ENCODE results near the gene EGFLAM. TPM values are rescaled to one million over a fixed set of nuclear protein-coding genes. Genes with fewer than 3 reads are reported as not detected.
"Not testable (repeated sequence)": the region's sequence is repeated elsewhere in the genome, so short reads cannot be mapped to it uniquely, and the experiment has no call there.

The EGFLAM gene
- total and polyA plus RNA-seq, 4 donors = 4.6 to 15.8 (median 14.0) TPM

- no peaks in the 10 kb centered on the region for H3K27me3 ChIP-seq (ENCODE audit: control insufficient read depth in 1 of 2, insufficient read depth in 2 of 2, low read length in 1 of 2)
- no peak overlapping the region for H3K27ac ChIP-seq (ENCODE audit: low read depth in 1 of 2, low read length in 2 of 2)
- 86 to 91% methylated on average over 6 of the region's 6 CpGs for WGBS, 2 donors
- intact Hi-C loops (cut with DNase I) = no loop called here
- H3K4me1 ChIP-seq (ENCODE audit: control insufficient read depth in 1 of 2, insufficient read depth in 2 of 2, low read length in 2 of 2) = no peaks in the 10 kb centered on the region
- no peaks in the 10 kb centered on the region for H3K36me3 ChIP-seq (ENCODE audit: control insufficient read depth in 1 of 2, insufficient read depth in 2 of 2, low read length in 1 of 2)
- no peak overlapping the region for H3K4me3 ChIP-seq (ENCODE audit: low read length in 2 of 2)
- DNase-seq (no peak), ATAC-seq (ENCODE audit: low FRiP score) (no peak)
- no peaks in the 10 kb centered on the region for H3K9me3 ChIP-seq (ENCODE audit: control insufficient read depth, low read length)
Observed at GRCh38 chr5:38403877-38404635, 145.7 kb downstream of the EGFLAM start.

- Histone ChIP-seq H3K27ac (ENCODE audit: low read depth in 1 of 2, low read length in 2 of 2) (no peak overlapping the region), H3K4me3 (ENCODE audit: low read length in 2 of 2) (no peak overlapping the region), H3K27me3 (ENCODE audit: control insufficient read depth in 1 of 2, insufficient read depth in 2 of 2, low read length in 1 of 2) (no peaks in the 10 kb centered on the region), H3K9me3 (ENCODE audit: control insufficient read depth, low read length) (no peaks in the 10 kb centered on the region), H3K4me1 (ENCODE audit: control insufficient read depth in 1 of 2, insufficient read depth in 2 of 2, low read length in 2 of 2) (no peaks in the 10 kb centered on the region), H3K36me3 (ENCODE audit: control insufficient read depth in 1 of 2, insufficient read depth in 2 of 2, low read length in 1 of 2) (no peaks in the 10 kb centered on the region)
- no peak for DNase-seq
- intact Hi-C loops (cut with DNase I) = no loop called here
- ATAC-seq (ENCODE audit: low FRiP score) = no peak
- 74 to 75% methylated on average over 4 of the region's 4 CpGs for WGBS, 2 donors
Observed at GRCh38 chr5:38404667-38405276, 146.4 kb downstream of the EGFLAM start.

GRCh38 chr5:38408446-38409198 lies 150.3 kb downstream of the EGFLAM start:
- H3K27ac ChIP-seq (ENCODE audit: low read depth in 1 of 2, low read length in 2 of 2) = no peak overlapping the region
- DNase-seq (no peak), ATAC-seq (ENCODE audit: low FRiP score) (no peak)
- H3K9me3 ChIP-seq (ENCODE audit: control insufficient read depth, low read length) = no peaks in the 10 kb centered on the region
- H3K4me1 ChIP-seq (ENCODE audit: control insufficient read depth in 1 of 2, insufficient read depth in 2 of 2, low read length in 2 of 2) = peaks cover 0 to 5% of the 10 kb centered on the region in 2 donors
- H3K36me3 ChIP-seq (ENCODE audit: control insufficient read depth in 1 of 2, insufficient read depth in 2 of 2, low read length in 1 of 2) = no peaks in the 10 kb centered on the region
- intact Hi-C loops (cut with DNase I) = no loop called here
- no peaks in the 10 kb centered on the region for H3K27me3 ChIP-seq (ENCODE audit: control insufficient read depth in 1 of 2, insufficient read depth in 2 of 2, low read length in 1 of 2)
- H3K4me3 ChIP-seq (ENCODE audit: low read length in 2 of 2) = no peak overlapping the region
- 87 to 88% methylated on average over 9 of the region's 9 CpGs for WGBS, 2 donors

- 95 to 96% methylated on average over 7 of the region's 7 CpGs for WGBS, 2 donors
- H3K27ac ChIP-seq (ENCODE audit: low read depth in 1 of 2, low read length in 2 of 2) = no peak overlapping the region
- H3K4me3 ChIP-seq (ENCODE audit: low read length in 2 of 2) = no peak overlapping the region
- H3K9me3 ChIP-seq (ENCODE audit: control insufficient read depth, low read length) = no peaks in the 10 kb centered on the region
- intact Hi-C loops (cut with DNase I) = no loop called here
- H3K27me3 ChIP-seq (ENCODE audit: control insufficient read depth in 1 of 2, insufficient read depth in 2 of 2, low read length in 1 of 2) = no peaks in the 10 kb centered on the region
- DNase-seq (no peak), ATAC-seq (ENCODE audit: low FRiP score) (no peak)
- no peaks in the 10 kb centered on the region for H3K36me3 ChIP-seq (ENCODE audit: control insufficient read depth in 1 of 2, insufficient read depth in 2 of 2, low read length in 1 of 2)
- H3K4me1 ChIP-seq (ENCODE audit: control insufficient read depth in 1 of 2, insufficient read depth in 2 of 2, low read length in 2 of 2) = peaks cover 0 to 7% of the 10 kb centered on the region in 2 donors
Observed at GRCh38 chr5:38410304-38410990, 152.1 kb downstream of the EGFLAM start.

DNA sequence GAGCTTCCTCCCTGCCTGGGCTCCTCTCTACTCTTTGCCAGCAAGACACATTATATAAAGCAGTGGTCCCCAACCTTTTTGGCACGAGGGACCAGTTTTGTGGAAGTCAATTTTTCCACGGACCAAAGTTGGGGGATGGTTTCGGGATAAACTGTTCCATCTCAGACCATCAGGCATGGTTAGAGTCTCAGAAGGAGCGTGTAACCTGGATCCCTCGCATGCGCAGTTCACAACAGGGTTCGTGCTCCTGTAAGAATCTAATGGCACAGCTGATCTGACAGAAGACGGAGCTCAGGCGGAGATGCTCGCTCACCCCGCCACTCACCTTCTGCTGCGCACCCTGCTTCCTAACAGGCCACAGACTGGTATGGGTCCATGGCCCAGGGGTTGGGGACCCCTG lies 155.3 kb downstream of the EGFLAM start:
- Histone ChIP-seq H3K27ac (ENCODE audit: low read depth in 1 of 2, low read length in 2 of 2) (no peak overlapping the region), H3K27me3 (ENCODE audit: control insufficient read depth in 1 of 2, insufficient read depth in 2 of 2, low read length in 1 of 2) (no peaks in the 10 kb centered on the region), H3K4me1 (ENCODE audit: control insufficient read depth in 1 of 2, insufficient read depth in 2 of 2, low read length in 2 of 2) (peaks cover 0 to 7% of the 10 kb centered on the region in 2 donors), H3K9me3 (ENCODE audit: control insufficient read depth, low read length) (no peaks in the 10 kb centered on the region), H3K4me3 (ENCODE audit: low read length in 2 of 2) (no peak overlapping the region), H3K36me3 (ENCODE audit: control insufficient read depth in 1 of 2, insufficient read depth in 2 of 2, low read length in 1 of 2) (no peaks in the 10 kb centered on the region)
- DNase-seq = no peak
- WGBS, 2 donors = 52 to 55% methylated on average over 12 of the region's 12 CpGs
- intact Hi-C loops (cut with DNase I) = no loop called here
- no peak for ATAC-seq (ENCODE audit: low FRiP score)

- ATAC-seq (ENCODE audit: low FRiP score) = no peak
- Histone ChIP-seq H3K36me3 (ENCODE audit: control insufficient read depth in 1 of 2, insufficient read depth in 2 of 2, low read length in 1 of 2) (no peaks in the 10 kb centered on the region), H3K27ac (ENCODE audit: low read depth in 1 of 2, low read length in 2 of 2) (no peak overlapping the region), H3K27me3 (ENCODE audit: control insufficient read depth in 1 of 2, insufficient read depth in 2 of 2, low read length in 1 of 2) (no peaks in the 10 kb centered on the region), H3K4me1 (ENCODE audit: control insufficient read depth in 1 of 2, insufficient read depth in 2 of 2, low read length in 2 of 2) (peaks cover 0 to 7% of the 10 kb centered on the region in 2 donors), H3K9me3 (ENCODE audit: control insufficient read depth, low read length) (no peaks in the 10 kb centered on the region), H3K4me3 (ENCODE audit: low read length in 2 of 2) (no peak overlapping the region)
- DNase-seq = no peak
- intact Hi-C loops (cut with DNase I) = no loop called here
- WGBS, 2 donors = 23 to 31% methylated on average over 4 of the region's 4 CpGs
Observed at GRCh38 chr5:38414348-38414747, 156.0 kb downstream of the EGFLAM start.

GRCh38 chr5:38415772-38416171 lies 157.4 kb downstream of the EGFLAM start:
- H3K9me3 ChIP-seq (ENCODE audit: control insufficient read depth, low read length); H3K36me3 ChIP-seq (ENCODE audit: control insufficient read depth in 1 of 2, insufficient read depth in 2 of 2, low read length in 1 of 2); intact Hi-C loops (cut with DNase I); H3K4me1 ChIP-seq (ENCODE audit: control insufficient read depth in 1 of 2, insufficient read depth in 2 of 2, low read length in 2 of 2); H3K4me3 ChIP-seq (ENCODE audit: low read length in 2 of 2); H3K27me3 ChIP-seq (ENCODE audit: control insufficient read depth in 1 of 2, insufficient read depth in 2 of 2, low read length in 1 of 2); ATAC-seq (ENCODE audit: low FRiP score); DNase-seq; H3K27ac ChIP-seq (ENCODE audit: low read depth in 1 of 2, low read length in 2 of 2): not testable (repeated sequence)
- WGBS, 2 donors = 89 to 92% methylated on average over 5 of the region's 5 CpGs

GRCh38 chr5:38417658-38418017 lies 159.3 kb downstream of the EGFLAM start:
- DNase-seq = peak in 1 of 2 donors; percentile 52
- Histone ChIP-seq H3K9me3 (ENCODE audit: control insufficient read depth, low read length) (no peaks in the 10 kb centered on the region), H3K4me1 (ENCODE audit: control insufficient read depth in 1 of 2, insufficient read depth in 2 of 2, low read length in 2 of 2) (peaks cover 0 to 7% of the 10 kb centered on the region in 2 donors), H3K27ac (ENCODE audit: low read depth in 1 of 2, low read length in 2 of 2) (no peak overlapping the region), H3K27me3 (ENCODE audit: control insufficient read depth in 1 of 2, insufficient read depth in 2 of 2, low read length in 1 of 2) (no peaks in the 10 kb centered on the region), H3K36me3 (ENCODE audit: control insufficient read depth in 1 of 2, insufficient read depth in 2 of 2, low read length in 1 of 2) (no peaks in the 10 kb centered on the region), H3K4me3 (ENCODE audit: low read length in 2 of 2) (no peak overlapping the region)
- intact Hi-C loops (cut with DNase I) = no loop called here
- whole genome bisulfite sequencing, 2 donors = 0 to 4% methylated on average over 5 of the region's 5 CpGs
- peak; percentile 54 for ATAC-seq (ENCODE audit: low FRiP score)
